HG03571 (cell line): Measurements from ENCODE around the gene CD200R1.
A peak's percentile ranks its signal among the peaks of the same experiment; 100 is the strongest.

Source experiments
- ATAC-seq: cut with Tn5 transposase; IDR thresholded peaks from one replicate; pipeline ENCODE4 v1.9.1; 2021; ENCODE audit not compliant: unreplicated experiment

CD200R1 gene, protein sequence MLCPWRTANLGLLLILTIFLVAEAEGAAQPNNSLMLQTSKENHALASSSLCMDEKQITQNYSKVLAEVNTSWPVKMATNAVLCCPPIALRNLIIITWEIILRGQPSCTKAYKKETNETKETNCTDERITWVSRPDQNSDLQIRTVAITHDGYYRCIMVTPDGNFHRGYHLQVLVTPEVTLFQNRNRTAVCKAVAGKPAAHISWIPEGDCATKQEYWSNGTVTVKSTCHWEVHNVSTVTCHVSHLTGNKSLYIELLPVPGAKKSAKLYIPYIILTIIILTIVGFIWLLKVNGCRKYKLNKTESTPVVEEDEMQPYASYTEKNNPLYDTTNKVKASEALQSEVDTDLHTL

GRCh38 chr3:112974894-112975293, at the start of gene CD200R1:
Gene CD200R1, minus strand, starts transcription at chr3:112975103. Its CDS starts 246 bp downstream, at chr3:112974857.
- ATAC-seq: no peak

GRCh38 chr3:113021471-113021870, 46.6 kb upstream of the CD200R1 start:
- no peak for ATAC-seq

- peak; percentile 90 for ATAC-seq
Observed at GRCh38 chr3:113019182-113020137, 44.6 kb upstream of the CD200R1 start.

DNA sequence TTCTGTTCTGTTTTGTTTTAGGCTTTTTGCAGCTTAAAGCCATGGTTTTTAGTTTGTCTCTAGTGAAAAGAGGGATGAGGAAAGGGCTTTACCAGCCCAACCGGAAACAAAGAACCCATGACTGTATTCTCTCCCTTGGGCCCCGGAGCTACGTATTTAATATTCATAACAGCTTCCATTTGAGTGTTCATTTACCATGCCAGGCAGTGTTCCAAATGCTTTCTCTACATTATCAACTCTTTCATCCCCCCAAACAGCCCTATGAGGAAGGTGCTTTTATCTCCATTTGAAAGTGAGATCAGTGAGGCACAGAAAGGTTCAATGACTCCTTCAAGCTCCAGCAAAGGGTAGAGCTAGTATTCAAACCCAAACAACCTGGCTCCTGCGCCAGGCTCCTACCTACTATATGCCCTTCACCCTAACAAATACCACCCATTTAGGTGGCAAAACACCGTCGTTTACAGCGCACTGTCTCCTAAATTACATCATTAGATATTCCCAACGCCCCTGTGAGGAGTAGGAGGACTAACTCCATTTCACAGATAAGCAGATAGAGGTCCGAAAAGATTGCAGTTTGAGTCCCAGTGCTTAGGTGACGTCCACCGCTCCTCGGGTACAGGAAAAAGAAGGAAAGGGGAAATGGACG, 43.8 kb upstream of the CD200R1 start:
- ATAC-seq: no peak

- no peak for ATAC-seq
Observed at GRCh38 chr3:113013593-113013992, 38.7 kb upstream of the CD200R1 start.

DNA sequence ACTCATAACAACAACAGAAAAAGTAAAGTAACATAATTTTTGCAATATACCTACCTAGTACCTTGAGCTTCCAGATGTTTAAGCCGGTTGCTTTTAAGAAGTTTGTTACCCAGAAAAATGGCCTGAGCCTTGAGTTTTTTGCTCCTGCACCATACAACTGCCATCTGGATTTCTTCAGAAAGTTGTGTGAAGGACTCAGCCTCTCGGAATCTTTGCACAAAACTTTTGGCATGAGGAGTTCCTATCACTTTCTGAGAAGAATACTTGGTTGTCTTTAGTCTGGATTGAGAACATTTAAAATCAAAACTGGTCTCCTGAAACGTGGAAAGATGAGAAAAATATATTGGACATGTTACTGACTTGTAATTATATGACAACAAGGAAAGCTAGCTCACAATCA, 33.2 kb upstream of the CD200R1 start:
- ATAC-seq: no peak

- ATAC-seq: no peak
Observed at GRCh38 chr3:113006359-113007056, 31.6 kb upstream of the CD200R1 start.

DNA sequence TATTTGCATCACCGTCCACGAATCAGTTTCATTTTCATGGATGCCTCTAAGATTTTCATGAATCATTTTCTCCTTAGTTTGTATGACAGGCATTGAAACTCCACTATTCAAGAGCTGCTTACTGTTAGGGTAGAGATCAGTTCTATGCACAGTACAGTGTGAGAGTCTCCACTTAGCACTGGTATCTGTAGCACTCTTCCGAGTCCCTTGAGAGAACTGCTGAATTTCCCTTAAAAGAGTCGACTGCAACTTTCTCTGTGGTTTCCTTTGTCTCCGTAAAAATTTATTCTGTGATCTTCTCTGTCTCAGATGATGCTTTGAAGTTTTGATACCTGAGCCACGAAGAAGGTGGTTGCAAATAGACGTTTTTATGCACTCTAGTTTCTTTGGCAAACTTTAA, 30.7 kb upstream of the CD200R1 start:
- no peak for ATAC-seq

GRCh38 chr3:113002679-113003078, 27.8 kb upstream of the CD200R1 start:
- no peak for ATAC-seq

GRCh38 chr3:113002037-113002436, 27.1 kb upstream of the CD200R1 start:
- no peak for ATAC-seq

GRCh38 chr3:113000691-113001090, 25.8 kb upstream of the CD200R1 start:
- no peak for ATAC-seq

GRCh38 chr3:112995800-112996199, 20.9 kb upstream of the CD200R1 start:
- ATAC-seq: no peak

DNA sequence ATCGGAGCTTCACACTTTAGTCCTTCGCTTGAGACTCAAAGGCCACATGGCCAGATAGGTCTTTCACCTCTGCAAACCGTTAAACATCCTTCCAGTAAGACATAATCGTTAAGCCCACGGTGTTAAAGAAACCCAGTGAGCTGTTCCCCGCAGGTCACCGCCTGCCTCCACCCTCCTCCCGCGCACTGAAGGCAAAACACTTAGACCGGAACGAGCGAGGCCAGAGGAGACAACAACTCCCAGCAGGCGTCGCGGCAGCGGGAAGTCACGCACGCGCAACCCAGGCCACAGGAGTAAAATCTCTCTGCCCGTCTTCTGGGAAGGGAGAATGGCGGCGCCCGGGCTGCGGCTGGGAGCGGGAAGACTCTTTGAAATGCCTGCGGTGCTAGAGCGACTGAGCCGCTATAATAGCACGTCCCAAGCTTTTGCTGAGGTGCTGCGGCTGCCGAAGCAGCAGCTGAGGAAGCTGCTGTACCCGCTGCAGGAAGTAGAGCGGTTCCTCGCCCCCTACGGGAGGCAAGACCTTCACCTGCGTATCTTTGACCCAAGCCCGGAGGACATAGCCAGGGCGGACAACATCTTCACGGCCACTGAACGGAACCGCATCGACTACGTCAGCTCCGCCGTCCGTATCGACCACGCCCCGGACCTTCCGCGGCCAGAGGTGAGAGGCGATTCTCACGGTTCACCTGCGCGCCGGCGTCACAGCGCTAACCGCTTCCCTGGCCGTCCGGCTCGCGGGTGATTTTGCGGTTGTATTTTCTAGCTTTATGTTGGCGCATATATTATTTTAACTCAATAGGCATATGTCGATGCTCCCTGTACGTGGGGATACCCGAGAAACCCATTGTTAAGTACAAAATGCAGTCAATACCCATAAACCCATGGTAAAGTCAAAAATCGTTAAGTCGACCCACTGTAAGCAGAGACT, 16.0 kb upstream of the CD200R1 start, which contains the start of gene GTPBP8:
Gene GTPBP8, plus strand, starts transcription at position 313 of the 931 bp plus-strand sequence. Its CDS starts 16 bp downstream, at position 329.
- ATAC-seq: peak; percentile 95

GRCh38 chr3:112987710-112988334, 12.9 kb upstream of the CD200R1 start:
- no peak for ATAC-seq

GRCh38 chr3:112984485-112984884, 9.6 kb upstream of the CD200R1 start:
- no peak for ATAC-seq

DNA sequence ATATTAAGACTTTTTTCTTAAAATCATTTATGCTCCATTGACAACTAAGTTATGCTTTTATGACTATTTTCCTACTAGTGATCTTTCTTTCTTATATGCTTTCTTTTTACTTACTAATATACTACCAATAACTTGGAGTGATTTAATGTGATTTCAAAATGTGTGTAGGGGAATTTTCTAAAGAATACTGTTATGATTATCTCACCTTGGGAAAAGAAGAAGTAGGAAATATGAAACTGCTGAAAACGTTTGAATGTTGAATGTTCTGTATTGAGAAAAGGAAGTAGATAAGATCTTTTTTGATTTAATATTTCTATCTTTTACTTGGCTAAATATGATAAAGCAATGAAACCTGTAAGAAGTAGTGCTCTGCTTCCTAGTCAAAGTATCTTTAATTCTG, 7.8 kb upstream of the CD200R1 start:
- ATAC-seq: no peak

GRCh38 chr3:112980080-112980479, 5.2 kb upstream of the CD200R1 start:
- ATAC-seq: no peak

DNA sequence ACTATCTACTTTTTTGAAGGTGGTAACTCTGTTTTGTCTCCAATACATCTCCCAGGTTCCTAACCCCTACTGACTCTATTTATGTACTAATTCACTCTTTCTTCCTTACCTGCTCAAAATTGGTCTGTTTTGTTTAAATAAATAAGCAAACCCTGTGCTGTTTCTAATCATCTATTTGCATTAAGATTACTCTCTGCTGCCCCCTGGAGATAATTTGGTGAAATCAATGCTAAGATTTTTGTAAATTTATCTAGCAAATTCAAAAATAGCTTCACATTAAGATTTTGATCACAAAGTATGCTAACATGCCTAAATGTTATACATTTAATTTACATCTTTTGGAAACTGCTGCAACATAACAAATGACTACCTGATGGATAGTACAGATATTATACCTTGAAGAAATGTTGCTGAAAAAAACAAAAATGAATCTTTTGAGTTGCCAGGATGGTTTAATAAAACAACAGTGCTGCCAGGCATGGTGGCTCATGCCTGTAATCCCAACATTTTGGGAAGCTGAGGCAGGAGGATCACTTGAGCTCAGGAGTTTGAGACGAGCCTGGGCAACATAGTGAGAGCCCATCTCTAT, 4.4 kb upstream of the CD200R1 start:
- ATAC-seq: no peak

GRCh38 chr3:112976953-112977352, 2.0 kb upstream of the CD200R1 start:
- no peak for ATAC-seq
